GM19351 (cell line): ENCODE measurements around the gene LIN37.
"Not testable (repeated sequence)": the region's sequence is repeated elsewhere in the genome, so short reads cannot be mapped to it uniquely, and the experiment has no call there.

ENCODE experiments used
- ATAC-seq: cut with Tn5 transposase; IDR thresholded peaks from one replicate; pipeline ENCODE4 v1.9.1; 2021; ENCODE audit warnings: mild to moderate bottlenecking, moderate library complexity; ENCODE audit not compliant: unreplicated experiment

LIN37 gene

GRCh38 chr19:35772362-35772761 lies 24.0 kb downstream of the LIN37 start:
- ATAC-seq: not testable (repeated sequence)

DNA sequence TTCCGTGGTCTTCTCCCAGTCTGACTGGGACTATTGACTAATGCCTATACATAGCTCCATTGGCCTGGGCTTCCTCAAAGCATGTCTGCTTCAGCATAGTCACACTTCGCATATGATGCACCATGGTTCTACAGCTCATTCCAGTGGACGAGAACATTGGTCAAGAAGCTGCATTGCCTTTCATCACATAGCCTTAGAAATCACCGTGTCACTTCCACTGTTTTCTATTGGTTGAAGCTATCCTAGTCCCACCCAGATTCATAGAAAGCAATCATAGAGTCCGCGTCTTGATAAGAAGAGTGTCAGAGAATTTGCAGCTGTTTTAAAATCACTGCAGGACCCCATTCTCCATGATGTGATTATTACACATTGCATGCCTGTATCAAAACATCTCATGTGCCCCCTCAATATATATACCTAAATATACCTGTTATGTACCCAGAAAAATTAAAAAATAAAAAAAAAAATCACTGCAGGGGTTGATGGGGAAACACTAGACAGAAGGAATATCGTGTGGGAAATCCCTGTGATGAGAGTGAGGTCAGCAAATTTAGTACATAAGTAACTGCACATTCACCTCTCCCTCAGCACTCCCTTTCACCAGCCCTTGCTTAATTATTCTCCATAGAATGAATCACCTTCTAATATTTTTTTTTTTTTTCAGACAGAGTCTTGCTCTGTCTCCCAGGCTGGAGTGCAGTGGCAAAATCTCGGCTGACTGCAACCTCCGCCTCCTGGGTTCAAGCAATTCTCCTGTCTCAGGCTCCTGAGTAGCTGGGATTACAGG lies 24.8 kb downstream of the LIN37 start:
- no peak for ATAC-seq

GRCh38 chr19:35774274-35775045 lies 26.1 kb downstream of the LIN37 start:
- no peak for ATAC-seq

GRCh38 chr19:35775046-35775297 lies 26.6 kb downstream of the LIN37 start:
- no peak for ATAC-seq

- peak; percentile 93 for ATAC-seq
Measured at GRCh38 chr19:35775298-35776101, 27.1 kb downstream of the LIN37 start, which contains the start of gene ARHGAP33. TSS of gene ARHGAP33 (plus strand) at chr19:35775564. CDS start at chr19:35775659, 95 bp downstream.

DNA sequence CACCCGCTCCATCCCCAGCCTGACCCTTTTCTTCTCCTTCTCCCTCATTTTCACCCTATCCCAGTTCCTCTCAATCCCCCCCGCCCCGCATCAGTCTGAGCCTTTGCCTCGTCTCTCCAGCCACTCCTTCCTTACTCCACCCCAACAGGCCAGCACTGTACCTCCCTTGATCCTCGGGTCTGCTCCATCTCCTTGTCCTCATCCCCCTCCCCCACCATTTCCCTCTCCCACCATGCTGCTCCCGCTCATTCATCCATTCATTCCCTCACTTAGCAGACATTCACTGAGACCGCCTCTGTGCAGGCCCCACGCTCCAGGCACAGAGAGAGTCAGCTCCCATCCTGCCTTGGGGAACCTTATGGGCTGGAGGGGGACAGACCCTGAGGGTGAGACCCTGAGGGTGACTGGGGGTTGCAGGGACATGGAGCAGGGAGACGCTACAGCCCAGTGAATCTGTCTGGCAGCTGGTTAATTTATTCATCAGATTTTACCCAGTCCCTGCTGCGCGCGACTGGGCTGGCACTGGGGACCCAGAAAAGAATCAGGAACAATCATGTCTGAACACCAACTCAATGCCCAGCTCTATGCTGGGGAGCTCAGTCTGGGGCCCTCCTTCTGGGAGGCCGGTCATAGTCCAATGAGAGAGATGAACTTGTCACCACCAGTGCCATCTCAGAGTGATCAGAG lies 27.9 kb downstream of the LIN37 start:
- ATAC-seq: no peak

GRCh38 chr19:35777086-35777841 lies 28.9 kb downstream of the LIN37 start:
- no peak for ATAC-seq

- ATAC-seq: no peak
Measured at GRCh38 chr19:35777961-35778360, 29.6 kb downstream of the LIN37 start.

- no peak for ATAC-seq
Measured at GRCh38 chr19:35779033-35779432, 30.7 kb downstream of the LIN37 start.

GRCh38 chr19:35780058-35780457 lies 31.7 kb downstream of the LIN37 start:
- no peak for ATAC-seq

DNA sequence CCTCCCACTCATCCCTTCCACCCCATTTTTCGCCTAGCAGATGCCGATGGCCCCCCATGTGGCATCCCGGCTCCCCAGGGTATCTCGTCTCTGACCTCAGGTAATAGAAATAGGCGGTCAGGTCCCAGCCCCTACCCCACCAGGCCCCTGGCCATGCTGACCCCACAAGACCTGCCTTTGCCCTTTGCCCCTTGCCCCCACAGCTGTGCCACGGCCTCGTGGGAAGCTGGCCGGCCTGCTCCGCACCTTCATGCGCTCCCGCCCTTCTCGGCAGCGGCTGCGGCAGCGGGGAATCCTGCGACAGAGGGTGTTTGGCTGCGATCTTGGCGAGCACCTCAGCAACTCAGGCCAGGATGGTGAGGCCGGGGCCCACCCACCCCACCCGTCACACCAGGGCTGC lies 32.3 kb downstream of the LIN37 start:
- ATAC-seq: no peak

DNA sequence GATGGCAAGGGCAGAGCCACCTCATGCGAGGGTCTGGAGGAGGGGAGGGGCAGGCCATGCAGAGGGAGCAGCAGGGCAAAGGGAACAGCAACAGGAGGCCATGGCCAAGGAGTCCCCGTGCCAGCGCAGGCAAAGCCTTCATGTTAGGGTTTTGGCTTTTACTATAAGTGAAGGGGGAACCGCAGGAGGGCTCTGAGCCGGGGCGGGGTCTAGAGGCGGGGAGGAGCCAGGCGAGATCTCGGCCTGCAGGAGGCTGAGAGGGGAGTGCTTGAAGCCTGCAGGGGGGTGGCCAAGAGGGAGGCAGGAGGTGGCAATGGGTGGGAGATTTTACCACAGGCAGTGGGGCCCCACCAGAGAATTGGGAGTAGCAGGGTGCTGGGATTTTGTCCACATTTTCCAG lies 33.3 kb downstream of the LIN37 start:
- ATAC-seq: no peak

GRCh38 chr19:35782589-35782988 lies 34.2 kb downstream of the LIN37 start:
- ATAC-seq: no peak

DNA sequence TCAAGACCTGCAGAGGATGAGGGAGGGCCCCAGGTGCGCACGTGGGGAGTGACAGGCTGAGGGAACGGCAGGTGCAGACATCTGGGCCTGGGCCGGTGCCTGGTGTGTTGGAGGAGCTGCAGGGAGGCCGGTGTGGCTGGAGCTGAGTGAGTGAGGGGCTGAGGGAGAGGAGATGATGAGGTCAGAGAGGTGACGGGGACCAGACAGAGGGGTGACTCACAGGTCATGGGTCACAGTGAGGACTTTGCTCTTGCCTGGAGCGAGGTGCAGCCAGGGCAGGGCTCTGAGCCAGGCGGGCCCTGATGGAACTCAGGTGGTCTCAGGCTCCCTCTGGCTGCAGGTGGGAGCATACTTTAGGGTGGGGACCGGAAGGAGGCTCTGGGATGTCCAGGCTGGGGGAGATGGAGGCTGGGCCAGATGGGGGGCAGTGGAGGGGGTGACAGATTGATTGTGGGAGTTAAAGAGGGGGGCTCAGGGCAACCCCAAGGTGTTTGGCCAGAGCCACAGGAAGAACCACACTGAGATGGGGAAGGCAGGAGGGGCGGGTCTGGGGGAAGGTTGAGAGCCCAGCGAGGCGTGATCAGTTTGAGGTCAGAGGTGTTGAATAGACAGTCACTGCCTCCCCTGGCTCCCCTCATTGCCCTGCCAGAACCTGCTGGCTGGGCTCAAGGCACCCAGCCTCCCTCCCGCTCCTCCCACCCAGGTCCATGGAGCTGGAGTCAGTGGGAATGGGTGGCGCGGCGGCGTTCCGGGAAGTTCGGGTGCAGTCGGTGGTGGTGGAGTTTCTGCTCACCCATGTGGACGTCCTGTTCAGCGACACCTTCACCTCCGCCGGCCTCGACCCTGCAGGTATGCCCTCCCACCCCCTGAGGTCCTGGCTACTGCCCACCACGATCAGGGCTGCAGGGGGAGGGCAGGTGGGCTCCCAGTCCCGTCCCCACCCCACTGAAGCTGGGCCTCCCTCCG lies 35.4 kb downstream of the LIN37 start:
- ATAC-seq: no peak

DNA sequence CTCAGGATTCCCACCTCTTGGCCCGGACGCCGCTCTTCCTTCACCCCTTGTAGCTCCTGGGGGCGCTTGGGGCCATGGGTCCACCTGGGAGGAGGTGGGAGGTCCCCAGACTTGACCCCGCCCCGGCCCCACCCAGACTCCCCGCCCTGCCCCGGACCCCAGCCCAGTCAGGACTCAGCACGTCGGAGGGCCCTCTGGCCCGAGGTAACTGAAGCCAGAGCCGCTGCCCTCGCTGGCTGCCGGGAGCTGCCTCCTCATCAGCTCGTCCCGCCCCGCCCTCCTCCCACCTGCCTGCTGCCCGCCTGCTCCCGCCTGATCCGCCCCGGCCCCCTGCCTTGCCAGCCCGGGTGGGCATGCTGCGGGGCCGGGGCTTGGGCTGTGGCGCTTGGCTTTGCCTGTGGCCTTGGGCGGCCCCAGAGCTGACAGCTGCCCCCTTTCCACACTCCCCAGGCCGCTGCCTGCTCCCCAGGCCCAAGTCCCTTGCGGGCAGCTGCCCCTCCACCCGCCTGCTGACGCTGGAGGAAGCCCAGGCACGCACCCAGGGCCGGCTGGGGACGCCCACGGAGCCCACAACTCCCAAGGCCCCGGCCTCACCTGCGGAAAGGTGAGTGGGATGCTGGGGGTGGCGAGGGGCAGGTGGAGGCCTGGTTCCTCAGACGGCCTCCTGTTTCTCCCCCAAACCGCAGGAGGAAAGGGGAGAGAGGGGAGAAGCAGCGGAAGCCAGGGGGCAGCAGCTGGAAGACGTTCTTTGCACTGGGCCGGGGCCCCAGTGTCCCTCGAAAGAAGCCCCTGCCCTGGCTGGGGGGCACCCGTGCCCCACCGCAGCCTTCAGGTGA lies 36.3 kb downstream of the LIN37 start:
- no peak for ATAC-seq

- no peak for ATAC-seq
Measured at GRCh38 chr19:35785339-35785627, 36.9 kb downstream of the LIN37 start.

- ATAC-seq: no peak
Measured at GRCh38 chr19:35786299-35787160, 38.2 kb downstream of the LIN37 start.
